Stimulated activated CD8-positive, alpha-beta memory T cell treated with anti-CD3 and anti-CD28 coated beads, Interleukin-2, amount 100 ng/mL, for 1 hour (primary cell): ENCODE data around the gene FUCA1.
"Not testable (repeated sequence)": the region's sequence is repeated elsewhere in the genome, so short reads cannot be mapped to it uniquely, and the experiment has no call there.

ENCODE experiments used
- DNase-seq, 2 donors: peaks; one replicate each; pipeline ENCODE4 v3.0.0-alpha.2; 2020; ENCODE audit warnings: low read depth in 2 of 2

FUCA1 gene

DNA sequence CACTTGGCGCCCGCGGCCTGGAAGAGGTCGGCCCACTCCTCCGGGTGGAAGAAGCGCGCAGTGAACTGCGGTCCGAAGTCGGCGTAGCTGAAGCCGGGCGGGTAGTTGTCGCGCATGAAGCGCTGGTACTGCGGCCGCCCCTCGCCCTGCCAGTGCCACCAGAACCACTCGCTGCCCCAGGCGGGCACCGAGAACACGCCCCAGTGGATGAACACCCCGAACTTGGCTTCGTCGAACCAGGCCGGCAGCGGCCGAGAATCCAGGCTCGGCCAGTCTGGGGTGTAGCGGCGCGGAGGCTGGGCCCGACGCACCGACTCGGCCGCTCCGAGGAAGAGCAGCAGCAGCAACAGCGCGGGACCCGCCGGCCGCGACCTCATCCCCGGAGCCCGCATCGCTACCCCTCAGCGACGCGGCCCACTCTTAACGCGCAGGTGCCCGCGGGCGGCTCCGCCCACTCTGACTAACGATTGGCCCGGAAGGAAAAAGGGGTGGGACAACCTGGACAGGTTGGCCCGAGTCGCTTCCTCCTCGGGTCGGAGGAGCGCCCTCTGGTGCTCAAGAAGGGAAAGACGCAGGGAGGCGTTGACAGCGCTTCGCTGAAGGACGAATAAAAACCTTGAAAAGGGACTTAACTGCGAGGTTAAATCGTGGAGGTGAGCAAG is at the start of gene FUCA1:
Gene FUCA1 (minus strand): TSS at position 396 of the 662 bp plus-strand sequence. CDS start 4 bp downstream, at position 392.
- peak; percentile 91 to 94 for DNase-seq

DNA sequence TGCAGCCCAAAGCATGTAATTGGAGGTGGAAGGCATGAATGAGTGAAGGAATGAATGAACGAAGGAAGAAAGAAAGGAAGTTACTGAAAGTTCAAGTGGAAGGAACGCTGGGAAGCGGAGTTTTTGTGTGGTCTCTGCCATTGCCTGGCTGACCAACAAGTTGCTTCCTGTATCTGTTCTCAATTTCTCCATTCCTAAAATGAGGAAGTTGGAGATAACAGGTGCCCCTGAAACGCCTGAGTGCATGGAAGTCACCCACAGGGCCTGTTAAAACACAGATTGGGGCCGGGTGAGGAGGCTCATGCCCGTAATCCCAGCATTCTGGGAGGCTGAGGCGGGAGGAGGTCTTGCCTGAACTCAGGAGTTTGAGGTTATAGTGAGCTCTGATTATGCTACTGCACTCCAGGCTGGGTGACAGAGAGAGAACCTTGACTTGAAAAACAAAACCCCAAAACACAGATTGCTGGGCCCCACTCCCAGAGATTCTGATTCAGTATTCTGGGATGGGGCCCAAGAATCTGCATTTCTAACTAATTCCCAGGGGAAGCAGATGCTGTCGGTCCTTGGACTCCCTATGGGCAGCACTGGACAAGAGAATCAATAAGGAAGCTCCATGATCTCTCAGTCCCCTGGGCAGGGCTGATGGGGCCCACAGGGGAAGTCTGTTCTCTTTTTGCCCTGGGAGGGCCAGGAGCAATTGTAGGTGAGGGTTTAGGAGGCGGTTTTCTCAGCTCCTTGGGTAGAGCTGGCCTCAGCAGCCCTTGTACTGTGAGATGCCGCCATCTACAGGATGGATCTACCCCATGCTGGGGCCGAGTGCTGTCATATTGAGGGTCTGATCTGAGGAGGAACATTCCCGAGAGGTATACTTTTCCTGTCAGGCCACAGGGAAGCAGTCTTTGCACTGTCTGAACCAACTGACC is 48.4 kb upstream of the FUCA1 start:
- peak; percentile 24 to 38 for DNase-seq

GRCh38 chr1:23915466-23915865 is 47.4 kb upstream of the FUCA1 start:
- DNase-seq, result no peak

DNA sequence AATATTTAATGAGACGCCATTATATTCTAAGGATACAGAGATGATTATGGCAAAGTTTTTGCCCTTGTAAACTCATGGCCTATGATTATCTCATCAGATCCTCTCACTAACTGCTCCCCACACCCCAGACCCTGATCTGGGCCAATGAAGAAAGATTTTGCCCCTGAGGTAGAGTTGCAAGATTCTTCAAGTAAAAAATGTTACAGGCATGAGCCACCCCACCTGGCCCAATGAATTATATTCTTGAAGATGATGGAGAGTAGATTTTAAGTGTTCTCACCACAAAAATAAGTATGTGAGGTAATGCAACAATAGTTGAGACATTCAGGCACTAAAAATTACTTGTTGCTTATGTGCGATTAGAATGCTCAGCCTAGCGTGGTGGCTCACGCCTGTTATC is 46.8 kb upstream of the FUCA1 start:
- no peak for DNase-seq

DNA sequence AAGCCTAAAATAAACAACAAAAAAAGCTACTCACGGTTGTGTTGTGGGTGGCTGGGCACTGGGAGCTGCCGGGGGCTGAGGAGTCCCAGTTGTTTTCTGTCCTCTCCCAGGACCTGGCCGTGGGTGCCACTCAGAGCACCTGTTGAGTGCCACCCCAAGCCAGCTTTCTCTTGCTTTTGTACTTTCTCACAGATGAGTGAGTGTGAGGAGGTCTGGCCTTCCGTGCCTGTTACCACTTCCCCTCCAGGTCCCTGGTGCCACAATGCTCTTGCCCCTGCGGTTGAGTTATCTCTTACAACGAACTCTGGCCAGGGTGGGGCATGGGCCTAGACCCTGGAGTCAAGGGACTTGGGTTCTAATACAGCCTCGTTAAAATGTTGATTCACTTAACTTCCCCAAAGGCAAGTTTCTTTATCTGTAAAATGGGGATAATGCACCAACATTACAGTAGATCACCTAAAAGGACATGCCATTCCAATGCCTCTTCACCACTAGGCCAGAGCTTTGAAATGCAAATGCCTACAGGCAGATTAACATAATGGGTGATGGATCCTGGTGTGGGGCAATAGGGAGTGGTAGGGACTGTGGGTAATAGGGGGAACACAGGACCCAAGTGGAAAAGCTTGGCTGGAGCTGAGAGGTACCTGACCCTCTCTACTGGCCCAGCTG is 45.3 kb upstream of the FUCA1 start, which contains the start of gene CNR2:
Gene CNR2 (minus strand): TSS at position 151 of the 669 bp plus-strand sequence. CDS start 37,745 bp downstream, outside the sequence.
- no peak for DNase-seq

DNA sequence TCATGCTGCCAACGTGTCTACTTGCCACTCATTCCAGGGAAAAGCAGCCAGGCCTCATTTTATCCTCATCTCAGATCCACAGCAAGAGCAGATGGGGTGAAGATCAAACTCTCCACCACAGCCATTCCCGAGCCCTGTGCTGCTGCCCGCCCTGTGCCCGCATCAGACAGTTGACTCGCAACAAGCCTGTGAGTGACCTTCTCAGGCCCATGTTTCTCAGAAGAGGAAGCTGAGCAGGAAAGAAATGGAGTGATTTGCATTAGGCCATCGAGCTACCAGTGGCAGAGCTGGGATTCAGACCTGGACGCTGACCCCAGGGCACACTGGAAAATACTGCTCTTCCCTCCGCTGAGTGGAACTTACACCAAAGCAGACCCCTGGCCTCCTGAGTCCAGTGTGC is 43.8 kb upstream of the FUCA1 start:
- no peak for DNase-seq

GRCh38 chr1:23910553-23911246 is 42.6 kb upstream of the FUCA1 start:
- no peak for DNase-seq

DNA sequence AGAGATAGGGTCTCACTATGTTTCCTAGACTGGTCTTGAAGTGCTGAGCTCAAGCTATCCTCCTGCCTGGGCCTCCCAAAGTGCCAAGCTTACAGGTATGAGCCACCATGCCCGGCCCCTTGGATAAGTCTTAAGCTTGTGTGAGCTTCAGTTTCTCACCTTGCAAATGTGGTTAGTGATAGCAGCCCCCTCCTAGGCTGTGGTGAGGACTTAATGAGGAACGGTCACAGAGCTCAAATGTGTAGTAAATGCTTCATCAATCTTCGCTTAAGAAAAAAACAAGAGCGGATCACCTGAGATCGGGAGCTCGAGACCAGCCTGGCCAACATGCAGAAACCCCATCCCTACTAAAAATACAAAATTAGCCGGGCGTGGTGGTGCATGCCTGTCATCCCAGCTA is 42.1 kb upstream of the FUCA1 start:
- no peak for DNase-seq

- no peak for DNase-seq
These were observed 41.3 kb upstream of the FUCA1 start for GRCh38 chr1:23909412-23909811.

GRCh38 chr1:23908453-23909341 is 40.6 kb upstream of the FUCA1 start:
- no peak for DNase-seq

GRCh38 chr1:23906731-23907130 is 38.6 kb upstream of the FUCA1 start:
- no peak for DNase-seq

- no peak for DNase-seq
These were observed 37.5 kb upstream of the FUCA1 start for GRCh38 chr1:23905461-23906025.

- no peak for DNase-seq
These were observed 36.8 kb upstream of the FUCA1 start for GRCh38 chr1:23904748-23905357.

- DNase-seq, result no peak
These were observed 35.7 kb upstream of the FUCA1 start for GRCh38 chr1:23903754-23904153.

DNA sequence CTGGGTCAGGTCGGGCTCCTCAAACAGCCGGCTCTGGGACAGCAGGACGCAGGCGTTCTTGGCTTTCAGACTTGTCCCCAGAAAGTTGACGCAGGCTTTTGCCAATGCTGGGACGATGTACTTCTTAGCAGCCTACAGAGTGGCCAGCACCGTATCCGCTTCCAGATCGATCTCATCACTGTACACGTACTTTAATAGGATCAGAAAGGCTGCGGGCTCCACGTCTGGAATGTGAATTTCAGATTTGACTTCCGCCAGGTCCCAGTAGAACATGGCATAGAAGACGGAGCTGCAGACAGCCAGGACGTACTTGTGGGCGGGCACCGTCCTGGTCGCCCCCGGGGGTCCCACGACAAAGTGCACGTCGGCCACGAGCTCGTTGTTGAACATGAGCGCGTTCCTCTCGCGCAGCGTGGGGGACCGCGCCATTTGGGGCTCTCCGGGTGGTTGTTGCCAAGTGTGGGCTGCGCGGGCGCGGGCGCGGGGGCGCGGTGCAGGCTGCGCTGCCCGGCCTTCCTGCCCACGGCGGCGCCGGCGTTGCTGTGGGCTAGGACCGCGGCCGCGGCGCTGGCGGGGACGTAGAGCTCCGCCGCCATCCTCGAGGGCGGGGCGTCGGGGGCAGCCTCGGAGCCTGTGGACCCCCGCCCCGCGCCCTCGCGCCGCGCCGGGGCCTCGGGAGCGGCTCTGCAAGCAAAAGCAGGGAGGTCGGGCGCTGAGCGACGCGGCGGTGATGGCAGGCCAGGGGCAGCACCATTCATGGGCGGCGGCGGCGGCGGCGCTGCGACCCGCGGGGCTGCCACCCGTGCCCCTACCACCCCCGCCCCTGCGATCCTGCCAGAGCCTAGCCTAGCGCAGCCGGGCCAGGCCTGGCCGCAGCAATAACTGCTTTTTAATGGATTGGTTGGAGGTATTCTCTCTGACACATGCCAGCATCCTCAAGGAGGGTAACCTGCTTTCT is 34.5 kb upstream of the FUCA1 start:
- no peak for DNase-seq

DNA sequence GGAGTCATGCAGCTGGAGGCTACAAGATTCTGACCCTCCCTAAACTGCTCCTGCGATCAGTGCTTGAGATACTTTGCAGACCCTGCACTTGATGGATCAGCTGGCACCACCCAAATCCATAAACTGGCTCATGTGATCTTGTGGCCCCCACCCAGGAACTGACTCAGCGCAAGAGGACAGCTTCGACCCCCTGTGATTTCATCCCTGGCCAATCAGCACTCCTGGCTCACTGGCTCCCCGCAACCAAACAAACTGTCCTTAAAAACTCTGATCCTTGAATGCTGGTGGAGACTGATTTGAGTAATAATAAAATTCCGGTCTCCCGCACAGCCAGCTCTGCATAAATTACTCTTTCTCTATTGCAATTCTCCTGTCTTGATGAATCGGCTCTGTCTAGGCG is 31.9 kb upstream of the FUCA1 start:
- not testable (repeated sequence) for DNase-seq

- DNase-seq, result no peak
These were observed 31.0 kb upstream of the FUCA1 start for GRCh38 chr1:23899070-23899469.

- no peak for DNase-seq
These were observed 29.0 kb upstream of the FUCA1 start for GRCh38 chr1:23897083-23897482.

- no peak for DNase-seq
These were observed 28.4 kb upstream of the FUCA1 start for GRCh38 chr1:23896491-23896890.
